Measurements from ENCODE around the gene CHN1. TPM values are rescaled to one million over a fixed set of nuclear protein-coding genes. Genes with fewer than 3 reads are reported as not detected.

Gene CHN1
- total and polyA plus RNA-seq, 2 of the 8 experiments (the other 6 are each of a cell fraction or from before 2014, with no cell fraction given): 54.0 to 65.7 TPM

DNA sequence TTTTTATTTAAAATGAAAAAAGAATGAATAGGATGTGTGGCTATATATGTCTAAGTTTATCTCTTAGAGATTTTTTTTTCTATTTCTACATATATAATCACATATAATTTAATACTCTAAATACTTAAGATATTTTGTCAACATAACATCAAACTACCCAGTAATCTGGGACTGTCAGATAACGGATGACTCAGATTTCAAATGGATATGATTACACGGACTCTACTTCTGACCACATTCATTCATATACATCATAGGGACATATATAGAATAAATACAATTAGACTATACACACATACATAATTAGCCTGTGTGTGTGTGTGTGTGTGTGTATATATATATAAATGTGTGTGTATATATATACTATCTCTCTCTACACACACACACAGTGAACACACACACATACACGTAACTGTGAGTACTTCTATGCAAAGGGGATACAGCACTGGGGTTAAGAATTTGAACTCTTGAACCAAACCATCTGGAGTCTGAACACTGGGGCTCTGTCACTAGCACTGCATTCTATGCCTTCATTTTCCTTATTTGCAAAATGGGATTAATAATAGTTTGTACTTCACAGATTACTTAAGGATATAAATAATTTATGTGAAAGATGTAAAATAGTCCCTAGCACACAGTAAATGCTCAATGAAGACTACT, 59.5 kb downstream of the CHN1 start (continued):
- TF ChIP-seq, protein P1, sequence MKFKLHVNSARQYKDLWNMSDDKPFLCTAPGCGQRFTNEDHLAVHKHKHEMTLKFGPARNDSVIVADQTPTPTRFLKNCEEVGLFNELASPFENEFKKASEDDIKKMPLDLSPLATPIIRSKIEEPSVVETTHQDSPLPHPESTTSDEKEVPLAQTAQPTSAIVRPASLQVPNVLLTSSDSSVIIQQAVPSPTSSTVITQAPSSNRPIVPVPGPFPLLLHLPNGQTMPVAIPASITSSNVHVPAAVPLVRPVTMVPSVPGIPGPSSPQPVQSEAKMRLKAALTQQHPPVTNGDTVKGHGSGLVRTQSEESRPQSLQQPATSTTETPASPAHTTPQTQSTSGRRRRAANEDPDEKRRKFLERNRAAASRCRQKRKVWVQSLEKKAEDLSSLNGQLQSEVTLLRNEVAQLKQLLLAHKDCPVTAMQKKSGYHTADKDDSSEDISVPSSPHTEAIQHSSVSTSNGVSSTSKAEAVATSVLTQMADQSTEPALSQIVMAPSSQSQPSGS (IDR thresholded peaks at IDR 0.05; ENCODE audit: low read length): no peak
- no peak for TF ChIP-seq NANOG (IDR thresholded peaks at IDR 0.05; ENCODE audit: insufficient read depth, low read depth, low read length, poor library complexity, severe bottlenecking)

All from H1 (cell line).